ENCODE data around the gene SMARCAL1. TPM values are rescaled to one million over a fixed set of nuclear protein-coding genes. Genes with fewer than 3 reads are reported as not detected.

SMARCAL1 gene
- total and polyA plus RNA-seq, 2 of the 13 experiments (the other 11 are each of a cell fraction or from before 2014, with no cell fraction given), result 12.7 to 21.3 TPM

- TF ChIP-seq CREB3 (CRISPR knock-in tag; IDR thresholded peaks at IDR 0.05) (0 out of 2 replicates have a peak, but pooled peaks have one; percentile 15), HDAC2 (CRISPR knock-in tag; IDR thresholded peaks at IDR 0.05) (peak; percentile 79), TOE1 (CRISPR knock-in tag; IDR thresholded peaks at IDR 0.05) (peak; percentile 75; the same call in 1 of the 2 replicates), ZNF143 (CRISPR knock-in tag; IDR thresholded peaks at IDR 0.05) (peak; percentile 50; the same call in 1 of the 2 replicates), HHEX (CRISPR knock-in tag; IDR thresholded peaks at IDR 0.05) (peak; percentile 59), KDM1A (CRISPR knock-in tag; IDR thresholded peaks at IDR 0.05) (0 out of 2 replicates have a peak, but pooled peaks have one; percentile 26), U2AF1 (optimal IDR thresholded peaks at IDR 0.05; ENCODE audit: low read depth, low read length) (peak; percentile 98), HNRNPL (IDR thresholded peaks at IDR 0.05; ENCODE audit: low read depth, low read length) (peak; percentile 82), ZNF468 (CRISPR knock-in tag; IDR thresholded peaks at IDR 0.05) (no peak), TMF1 (CRISPR knock-in tag; IDR thresholded peaks at IDR 0.05; ENCODE audit: low read depth) (no peak; the same call in 1 of the 2 replicates), ZNF609 (CRISPR knock-in tag; IDR thresholded peaks at IDR 0.05; ENCODE audit: borderline replicate concordance) (peak; percentile 73; the same call in 1 of the 2 replicates), CSRNP2 (CRISPR knock-in tag; conservative IDR thresholded peaks at IDR 0.05; ENCODE audit: low read depth) (peak; percentile 64; the same call in 1 of the 2 replicates), ZMYM2 (CRISPR knock-in tag; IDR thresholded peaks at IDR 0.05) (peak; percentile 93), CTCF (CRISPR knock-in tag; IDR thresholded peaks at IDR 0.05) (0 out of 2 replicates have a peak, but pooled peaks have one; percentile 15), GLI4 (CRISPR knock-in tag; IDR thresholded peaks at IDR 0.05; ENCODE audit: borderline replicate concordance) (peak; percentile 96; the same call in 1 of the 2 replicates), HOXA3 (CRISPR knock-in tag; IDR thresholded peaks at IDR 0.05) (peak; percentile 85)
These were observed 86.4 kb downstream of the SMARCAL1 start, which contains the start of gene RPL37A (continued) for GRCh38 chr2:216498379-216499352.
